Measurements from ENCODE around the gene AMIGO2. TPM values are rescaled to one million over a fixed set of nuclear protein-coding genes. Genes with fewer than 3 reads are reported as not detected.
A peak's percentile ranks its signal among the peaks of the same experiment; 100 is the strongest.
"Not testable (repeated sequence)": the region's sequence is repeated elsewhere in the genome, so short reads cannot be mapped to it uniquely, and the experiment has no call there.

Gene AMIGO2
- total RNA-seq, 2 donors from 2014 or later = 5.0 to 5.6 TPM

DNA sequence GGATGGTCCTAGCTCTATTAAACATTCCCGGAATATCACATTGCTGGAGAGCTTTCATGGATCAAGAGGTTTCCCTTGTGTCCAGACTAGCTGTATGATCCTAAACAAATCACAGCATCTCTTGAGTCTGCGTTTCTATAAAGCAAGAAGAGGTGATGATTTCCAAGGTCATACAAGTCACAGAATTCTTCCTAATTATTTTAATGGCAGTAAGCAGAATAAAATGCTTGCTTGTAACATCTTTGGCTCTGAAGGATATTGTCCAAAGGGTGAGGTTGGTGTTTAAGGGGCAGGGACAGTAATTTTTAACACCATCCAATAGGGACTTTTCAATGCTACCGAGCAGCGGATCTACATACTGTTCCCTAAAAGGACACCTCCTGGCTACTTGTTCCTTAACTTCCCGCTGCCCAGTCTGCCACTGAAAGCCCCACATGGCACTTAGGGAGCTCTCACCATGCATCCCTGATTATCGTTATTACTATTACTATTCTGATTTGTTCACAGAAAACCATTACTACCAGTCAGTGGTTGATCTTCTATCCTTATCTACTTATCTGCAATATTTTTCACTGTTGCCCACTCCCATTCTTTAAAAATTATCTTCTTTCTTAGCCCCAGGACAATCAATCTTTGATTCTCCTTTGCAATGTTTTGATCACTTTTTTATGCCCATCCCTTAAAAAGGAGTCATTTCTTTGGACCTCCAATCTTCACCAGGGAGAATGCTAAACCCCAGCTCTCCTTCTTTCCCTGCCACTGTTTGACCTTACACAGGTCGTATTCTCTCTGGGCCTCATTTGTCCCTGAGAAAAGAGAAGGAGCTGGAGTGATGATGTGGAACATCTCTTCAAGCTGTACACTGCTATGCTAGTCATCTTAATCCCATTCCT lies 4.3 kb downstream of the AMIGO2 start:
- Mint-ChIP-seq H3K36me3 (no peaks in the 10 kb centered on the region), H3K27ac (no peak overlapping the region)

DNA sequence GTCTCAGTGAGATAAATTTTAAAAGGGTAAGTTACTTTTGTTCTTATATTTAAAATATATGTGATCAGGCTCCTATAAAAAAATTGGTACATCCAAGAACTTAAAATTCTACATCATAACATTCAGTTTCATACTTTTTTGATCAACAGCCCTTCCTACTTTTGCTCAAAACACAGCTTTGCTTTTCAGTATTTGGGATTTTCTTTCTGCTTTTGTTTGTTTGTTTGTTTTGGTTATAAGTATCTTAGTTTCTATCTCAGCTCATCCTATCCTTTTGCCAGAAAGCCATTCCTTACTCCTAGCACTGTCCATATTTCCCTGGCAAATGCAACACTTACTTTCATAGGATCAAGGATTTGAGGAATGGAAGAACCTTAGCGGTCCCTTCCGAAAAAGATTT lies 5.0 kb downstream of the AMIGO2 start:
- DNase-seq (ENCODE audit: low spot score) = no peak
- Mint-ChIP-seq H3K4me1 (ENCODE audit: low read depth in 2 of 2) (peaks cover 14 to 15% of the 10 kb centered on the region in 2 donors), H3K27ac (no peak overlapping the region), H3K36me3 (no peaks in the 10 kb centered on the region), H3K4me3 (no peak overlapping the region), H3K9me3 (no peaks in the 10 kb centered on the region), H3K27me3 (no peaks in the 10 kb centered on the region)
- ATAC-seq = no peak

More for the DNA sequence above, 4.3 kb downstream of the AMIGO2 start:
- H3K9me3 Mint-ChIP-seq = no peaks in the 10 kb centered on the region
- no peaks in the 10 kb centered on the region for H3K27me3 Mint-ChIP-seq
- H3K4me3 Mint-ChIP-seq = no peak overlapping the region
- DNase-seq (ENCODE audit: low spot score) = no peak
- ATAC-seq = no peak
- H3K4me1 Mint-ChIP-seq (ENCODE audit: low read depth in 2 of 2) = peaks cover 17 to 18% of the 10 kb centered on the region in 2 donors

DNA sequence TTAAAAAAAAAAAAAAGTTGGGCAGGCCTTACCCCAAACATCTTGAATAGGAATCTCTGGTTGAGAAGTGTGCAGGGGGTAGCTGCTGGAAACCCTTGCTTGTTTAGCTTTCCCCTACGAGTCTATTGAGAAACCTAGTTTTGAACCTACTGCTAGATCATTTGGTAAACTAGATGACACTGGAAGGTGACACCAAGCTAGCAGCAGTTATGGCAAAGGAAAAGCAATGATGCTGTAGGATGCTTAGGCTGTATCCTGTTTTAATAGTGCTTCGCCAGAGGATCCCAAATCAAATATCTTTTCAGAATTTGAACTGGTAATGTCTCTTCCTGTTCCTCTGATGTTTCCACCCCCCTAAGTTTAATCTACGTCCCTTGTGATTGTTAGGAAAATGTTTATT lies 5.8 kb downstream of the AMIGO2 start:
- Mint-ChIP-seq H3K27ac (no peak overlapping the region), H3K36me3 (no peaks in the 10 kb centered on the region), H3K27me3 (no peaks in the 10 kb centered on the region), H3K4me3 (no peak overlapping the region), H3K4me1 (ENCODE audit: low read depth in 2 of 2) (peaks cover 8 to 10% of the 10 kb centered on the region in 2 donors), H3K9me3 (no peaks in the 10 kb centered on the region)
- ATAC-seq = no peak
- DNase-seq (ENCODE audit: low spot score) = no peak

DNA sequence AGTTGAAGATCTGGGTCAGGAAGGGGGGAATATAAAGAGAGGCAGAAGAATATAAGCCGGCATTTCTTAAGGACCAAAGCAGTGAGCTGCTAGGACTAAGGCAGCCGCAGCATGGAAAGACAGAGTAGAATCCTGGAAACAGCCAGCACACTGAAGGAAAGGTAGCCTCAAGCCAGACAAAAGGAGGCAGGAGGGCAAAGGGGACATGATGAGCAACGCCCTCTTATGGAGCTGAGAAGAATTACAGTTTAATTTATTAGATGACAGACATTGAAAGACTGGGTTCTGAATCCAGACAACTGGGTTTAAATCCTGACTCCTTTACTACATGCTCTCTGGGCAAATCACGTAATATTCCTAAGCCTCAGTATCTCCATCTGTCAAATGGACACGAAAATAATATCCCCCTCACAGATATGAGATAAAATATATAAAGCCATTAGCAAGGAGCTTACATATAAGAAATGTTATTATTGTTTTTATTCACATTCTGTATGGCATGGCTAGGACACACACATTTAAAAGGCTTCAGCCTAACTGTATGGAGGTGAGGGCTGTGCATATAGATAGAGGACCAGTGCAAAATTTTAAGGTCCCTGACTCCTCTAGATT lies 8.4 kb downstream of the AMIGO2 start:
- DNase-seq (ENCODE audit: low spot score) = no peak
- Mint-ChIP-seq H3K36me3 (no peaks in the 10 kb centered on the region), H3K4me3 (no peak overlapping the region), H3K4me1 (ENCODE audit: low read depth in 2 of 2) (peaks cover 7 to 10% of the 10 kb centered on the region in 2 donors), H3K9me3 (no peaks in the 10 kb centered on the region), H3K27me3 (no peaks in the 10 kb centered on the region), H3K27ac (no peak overlapping the region)
- ATAC-seq = no peak

DNA sequence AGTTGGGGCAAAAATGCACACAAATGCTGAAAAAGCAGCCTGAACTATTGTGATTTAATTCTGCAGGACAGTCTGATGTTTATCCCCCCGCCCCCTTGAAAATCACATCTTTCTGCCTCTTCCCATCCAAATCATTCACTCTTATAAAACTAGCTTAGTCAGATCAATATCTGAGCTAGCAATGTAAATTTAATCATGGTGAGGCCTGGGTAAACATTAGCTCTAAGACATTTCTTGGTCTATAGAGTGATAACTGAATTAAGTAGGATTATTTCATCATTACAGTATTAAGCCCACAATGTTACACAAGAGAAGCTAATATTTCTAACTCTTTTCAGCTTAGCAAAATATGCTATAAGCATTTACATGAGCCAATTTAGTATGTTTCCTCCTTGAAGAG lies 9.4 kb downstream of the AMIGO2 start:
- peaks cover 4 to 5% of the 10 kb centered on the region in 2 donors for H3K4me1 Mint-ChIP-seq (ENCODE audit: low read depth in 2 of 2)
- H3K4me3 Mint-ChIP-seq = no peak overlapping the region
- H3K27ac Mint-ChIP-seq = no peak overlapping the region
- H3K27me3 Mint-ChIP-seq = no peaks in the 10 kb centered on the region
- H3K9me3 Mint-ChIP-seq = no peaks in the 10 kb centered on the region
- DNase-seq (ENCODE audit: low spot score) (no peak), ATAC-seq (no peak)
- no peaks in the 10 kb centered on the region for H3K36me3 Mint-ChIP-seq

DNA sequence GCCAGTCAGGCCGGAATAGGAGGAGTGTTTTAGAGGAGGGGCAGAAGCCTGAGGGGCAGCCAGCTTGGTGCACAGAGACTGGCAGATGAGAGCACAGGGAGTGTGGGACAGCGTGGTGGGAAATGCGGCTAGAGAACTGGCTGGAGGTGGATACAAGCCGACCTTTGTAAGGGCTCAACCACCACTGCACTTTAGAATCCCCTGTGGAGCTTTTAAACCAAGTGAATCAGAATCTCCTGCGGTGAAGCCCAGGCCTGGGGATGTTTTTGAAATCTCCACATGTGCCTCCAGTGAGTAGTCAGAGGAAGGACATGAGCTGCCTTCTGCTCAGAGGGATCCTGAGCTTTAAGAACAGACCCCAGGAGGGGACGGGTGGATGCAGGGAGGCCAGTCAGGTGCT lies 11.2 kb downstream of the AMIGO2 start:
- Mint-ChIP-seq H3K27ac (no peak overlapping the region), H3K36me3 (no peaks in the 10 kb centered on the region), H3K4me1 (ENCODE audit: low read depth in 2 of 2) (peaks cover 4 to 5% of the 10 kb centered on the region in 2 donors), H3K4me3 (no peak overlapping the region), H3K27me3 (no peaks in the 10 kb centered on the region), H3K9me3 (no peaks in the 10 kb centered on the region)
- DNase-seq (ENCODE audit: low spot score) (no peak), ATAC-seq (no peak)

DNA sequence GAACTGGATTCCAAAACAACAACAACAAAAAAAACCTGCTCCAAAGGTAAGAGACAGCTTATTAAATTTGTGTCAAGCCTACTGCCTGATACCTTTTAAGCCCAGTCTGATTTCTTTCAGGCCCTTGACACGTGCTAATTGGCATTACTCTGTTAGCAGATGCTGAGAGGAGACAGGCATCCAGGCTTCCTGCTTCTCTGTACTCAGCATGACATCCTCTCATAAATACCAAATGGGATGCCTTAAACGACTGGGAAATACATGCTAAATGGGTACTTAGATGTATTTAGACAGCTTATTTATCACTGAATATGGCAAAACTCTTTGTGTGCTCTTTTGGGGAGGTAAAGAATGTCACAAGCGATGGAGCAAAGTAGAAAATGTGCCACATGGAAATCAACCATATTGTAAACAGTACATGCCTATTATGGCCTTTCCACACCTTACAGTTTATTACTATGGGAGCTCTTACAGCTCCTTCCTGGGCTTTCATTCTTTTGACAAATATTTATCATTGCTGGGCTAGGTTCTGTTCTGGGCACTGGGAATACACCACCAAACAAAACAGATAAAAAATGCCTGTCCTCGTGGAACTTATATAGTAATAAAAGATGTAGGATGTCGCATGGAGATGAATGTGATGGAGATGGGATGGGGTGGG lies 11.9 kb downstream of the AMIGO2 start:
- Mint-ChIP-seq H3K9me3 (no peaks in the 10 kb centered on the region), H3K4me3 (no peak overlapping the region), H3K27me3 (no peaks in the 10 kb centered on the region), H3K27ac (no peak overlapping the region), H3K36me3 (no peaks in the 10 kb centered on the region), H3K4me1 (ENCODE audit: low read depth in 2 of 2) (peaks cover 4 to 5% of the 10 kb centered on the region in 2 donors)
- no peak for ATAC-seq
- no peak for DNase-seq (ENCODE audit: low spot score)

DNA sequence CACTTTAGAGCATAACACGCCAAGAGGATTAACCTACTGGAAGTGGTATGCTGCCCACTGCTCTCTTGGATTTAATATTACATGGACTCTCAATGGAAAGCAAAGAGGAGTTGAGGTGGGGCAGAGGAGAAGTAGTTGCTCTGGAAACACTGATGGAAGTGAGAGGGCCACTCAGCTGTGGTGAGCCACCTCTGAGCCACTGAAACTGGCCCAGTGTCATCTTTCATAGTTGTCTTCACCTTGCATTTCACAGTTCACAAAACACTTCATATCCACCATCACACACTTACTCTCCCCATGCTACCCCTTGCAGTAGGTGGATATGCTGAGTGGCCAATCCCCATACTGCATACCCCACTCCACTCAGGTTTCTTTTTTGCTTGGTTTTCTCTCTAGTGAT lies 12.6 kb downstream of the AMIGO2 start:
- Mint-ChIP-seq H3K27ac (no peak overlapping the region), H3K4me3 (no peak overlapping the region), H3K4me1 (ENCODE audit: low read depth in 2 of 2) (peaks cover 4 to 5% of the 10 kb centered on the region in 2 donors), H3K27me3 (no peaks in the 10 kb centered on the region), H3K36me3 (no peaks in the 10 kb centered on the region), H3K9me3 (no peaks in the 10 kb centered on the region)
- ATAC-seq = peak in 1 of 2 donors; percentile 48
- no peak for DNase-seq (ENCODE audit: low spot score)

DNA sequence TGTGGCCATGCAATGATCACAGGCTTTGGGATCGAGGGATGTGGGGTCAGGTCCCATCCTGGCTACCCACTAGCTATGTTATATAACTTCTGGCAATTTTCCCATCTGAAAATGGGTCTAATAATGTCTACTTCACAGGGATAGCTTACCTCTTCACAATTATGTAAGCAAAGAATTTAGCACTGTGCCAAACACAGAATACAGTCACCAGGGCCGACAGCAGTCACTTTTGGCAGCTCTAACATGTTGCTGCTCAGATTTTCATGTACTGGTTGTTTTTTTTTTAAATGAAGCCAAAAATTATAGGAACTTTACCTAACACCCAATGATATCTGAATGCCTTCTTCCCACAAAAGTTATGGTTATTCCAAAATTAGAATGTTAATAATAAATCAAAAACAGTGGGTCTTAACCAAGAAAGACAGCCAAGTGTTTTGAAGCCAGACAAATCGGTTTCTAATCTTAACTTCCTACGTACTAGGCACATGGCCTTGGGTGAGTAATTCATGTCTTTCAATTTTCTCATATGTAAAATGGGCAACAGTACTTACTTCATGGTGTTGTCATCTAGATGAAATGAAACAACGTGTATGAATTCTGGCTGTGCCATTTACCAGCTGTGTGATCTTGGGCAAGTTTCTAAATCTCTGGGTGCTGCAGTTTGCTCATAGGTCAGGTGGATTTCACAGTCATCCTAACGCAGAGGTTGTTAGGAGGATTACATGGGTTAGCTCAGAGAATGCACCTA lies 13.3 kb downstream of the AMIGO2 start:
- Mint-ChIP-seq H3K4me3 (no peak overlapping the region), H3K36me3 (no peaks in the 10 kb centered on the region), H3K4me1 (ENCODE audit: low read depth in 2 of 2) (peaks cover 4 to 5% of the 10 kb centered on the region in 2 donors), H3K27me3 (no peaks in the 10 kb centered on the region), H3K27ac (no peak overlapping the region), H3K9me3 (no peaks in the 10 kb centered on the region)
- ATAC-seq (peak in 1 of 2 donors; percentile 84), DNase-seq (ENCODE audit: low spot score) (no peak)

DNA sequence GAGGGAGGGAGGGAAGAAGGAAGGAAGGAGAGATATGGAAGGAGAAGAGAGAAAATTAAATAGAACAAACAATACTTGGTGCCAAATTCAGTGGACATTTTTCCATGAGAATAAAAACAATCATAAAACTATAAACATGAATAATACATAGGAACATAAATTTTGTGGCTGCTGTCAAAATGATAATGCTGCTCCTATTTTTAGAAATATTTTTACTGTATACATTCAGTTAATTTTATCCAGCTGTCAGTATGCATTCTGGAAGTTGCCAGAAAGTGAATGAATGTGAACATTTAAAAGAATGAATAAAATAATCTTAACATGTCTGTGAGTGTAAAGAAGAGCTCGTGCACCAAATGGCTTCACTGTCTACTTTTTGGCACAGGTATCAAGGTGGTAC lies 14.2 kb downstream of the AMIGO2 start:
- Mint-ChIP-seq H3K4me1 (ENCODE audit: low read depth in 2 of 2) (peaks cover 0 to 5% of the 10 kb centered on the region in 2 donors), H3K4me3 (no peak overlapping the region), H3K27me3 (no peaks in the 10 kb centered on the region), H3K36me3 (no peaks in the 10 kb centered on the region), H3K9me3 (no peaks in the 10 kb centered on the region), H3K27ac (no peak overlapping the region)
- no peak for ATAC-seq
- no peak for DNase-seq (ENCODE audit: low spot score)

DNA sequence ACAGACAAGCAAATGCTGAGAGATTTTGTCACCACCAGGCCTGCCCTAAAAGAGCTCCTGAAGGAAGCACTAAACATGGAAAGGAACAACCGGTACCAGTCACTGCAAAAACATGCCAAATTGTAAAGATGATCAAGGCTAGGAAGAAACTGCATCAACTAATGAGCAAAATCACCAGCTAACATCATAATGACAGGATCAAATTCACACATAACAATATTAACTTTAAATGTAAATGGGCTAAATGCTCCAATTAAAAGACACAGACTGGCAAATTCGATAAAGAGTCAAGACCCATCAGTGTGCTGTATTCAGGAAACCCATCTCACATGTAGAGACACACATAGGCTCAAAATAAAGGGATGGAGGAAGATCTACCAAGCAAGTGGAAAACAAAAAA lies 21.1 kb downstream of the AMIGO2 start:
- H3K27me3 Mint-ChIP-seq; DNase-seq (ENCODE audit: low spot score); H3K9me3 Mint-ChIP-seq; ATAC-seq; H3K4me3 Mint-ChIP-seq; H3K4me1 Mint-ChIP-seq (ENCODE audit: low read depth in 2 of 2); H3K27ac Mint-ChIP-seq: not testable (repeated sequence)
- H3K36me3 Mint-ChIP-seq = peaks cover 10% of the 10 kb centered on the region

DNA sequence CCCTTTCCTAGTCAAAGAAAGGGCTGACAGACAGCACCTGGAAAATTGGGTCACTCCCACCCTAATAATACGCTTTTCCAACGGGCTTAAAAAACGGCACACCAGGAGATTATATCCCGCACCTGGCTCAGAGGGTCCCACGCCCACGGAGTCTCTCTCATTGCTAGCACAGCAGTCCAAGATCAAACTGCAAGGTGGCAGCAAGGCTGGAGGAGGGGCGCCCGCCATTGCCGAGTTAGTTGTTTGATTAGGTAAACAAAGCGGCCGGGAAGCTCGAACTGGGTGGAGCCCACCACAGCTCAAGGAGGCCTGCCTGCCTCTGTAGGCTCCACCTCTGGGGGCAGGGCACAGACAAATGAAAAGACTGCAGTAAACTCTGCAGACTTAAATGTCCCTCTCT lies 22.8 kb downstream of the AMIGO2 start:
- peaks cover 0 to 11% of the 10 kb centered on the region in 2 donors for H3K27me3 Mint-ChIP-seq
- H3K4me1 Mint-ChIP-seq (ENCODE audit: low read depth in 2 of 2); H3K27ac Mint-ChIP-seq; H3K9me3 Mint-ChIP-seq; DNase-seq (ENCODE audit: low spot score); H3K4me3 Mint-ChIP-seq; ATAC-seq: not testable (repeated sequence)
- H3K36me3 Mint-ChIP-seq = peaks cover 12% of the 10 kb centered on the region

DNA sequence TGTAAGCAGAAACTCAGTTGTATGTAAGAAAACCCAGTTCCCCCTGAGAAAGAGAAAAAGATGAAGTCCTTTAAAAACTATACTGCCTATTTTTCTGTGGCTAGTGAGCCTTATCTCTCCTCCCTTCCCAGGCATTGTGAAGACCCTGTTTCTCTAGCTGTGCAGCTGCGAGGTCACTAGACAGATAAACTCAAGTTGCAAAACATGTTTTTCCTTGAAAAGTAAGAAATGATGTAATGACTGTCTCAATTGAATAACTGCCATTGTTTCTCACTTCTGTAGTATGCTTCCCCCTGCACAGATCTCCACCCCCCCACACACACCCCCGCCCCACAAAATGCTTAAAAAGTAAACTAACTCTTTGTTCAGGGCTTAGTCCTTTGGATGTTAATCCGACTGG lies 23.9 kb downstream of the AMIGO2 start:
- not testable (repeated sequence) for H3K4me1 Mint-ChIP-seq (ENCODE audit: low read depth in 2 of 2); ATAC-seq; H3K27ac Mint-ChIP-seq; H3K4me3 Mint-ChIP-seq; DNase-seq (ENCODE audit: low spot score)
- peaks cover 0 to 12% of the 10 kb centered on the region in 2 donors for H3K27me3 Mint-ChIP-seq
- peaks cover 21% of the 10 kb centered on the region for H3K36me3 Mint-ChIP-seq
- H3K9me3 Mint-ChIP-seq = peaks cover 14% of the 10 kb centered on the region

All from natural killer cell treated with Interleukin-12 subunit alpha and Interleukin-12 subunit beta and Interleukin-15 and Interleukin-18, amount 100 ng/mL, for 72 hours (primary cell).